GM23248 (cell line): ENCODE results near the gene FARS2. TPM values are rescaled to one million over a fixed set of nuclear protein-coding genes. Genes with fewer than 3 reads are reported as not detected.

ENCODE experiments used
- DNase-seq: peaks from one replicate; pipeline ENCODE4 v3.0.0-alpha.2; 2015
- H2AFZ ChIP-seq: fragments of 200-600 bp; sonication (generic); 2 replicates; pipeline ENCODE4 v1.6.1; 2016; ENCODE audit warnings: antibody characterized with exemption
- H3F3A ChIP-seq: fragments of 200-600 bp; sonication (generic); 2 replicates; pipeline ENCODE4 v1.6.1; 2016; ENCODE audit warnings: mild to moderate bottlenecking, antibody characterized with exemption, mixed run types; ENCODE audit not compliant: insufficient read depth
- H3K27ac ChIP-seq: fragments of 200-600 bp; sonication (generic); 2 replicates; pipeline ENCODE4 v1.5.1; 2016; ENCODE audit warnings: mild to moderate bottlenecking
- H3K27me3 ChIP-seq: fragments of 200-600 bp; sonication (generic); replicated peaks from 2 replicates; pipeline ENCODE4 v1.6.1; 2016; ENCODE audit warnings: mild to moderate bottlenecking; ENCODE audit not compliant: insufficient read depth
- H3K36me3 ChIP-seq: fragments of 200-600 bp; sonication (generic); 2 replicates; pipeline ENCODE4 v1.6.1; 2016; ENCODE audit warnings: low read depth, mild to moderate bottlenecking
- H3K4me1 ChIP-seq: fragments of 200-600 bp; sonication (generic); 2 replicates; pipeline ENCODE4 v1.6.1; 2016; ENCODE audit warnings: mild to moderate bottlenecking; ENCODE audit not compliant: insufficient read depth
- H3K4me2 ChIP-seq: fragments of 200-600 bp; sonication (generic); one replicate; pipeline ENCODE4 v1.6.1; 2016; ENCODE audit warnings: mild to moderate bottlenecking; ENCODE audit not compliant: unreplicated experiment
- H3K4me3 ChIP-seq: fragments of 200-600 bp; sonication (generic); 2 replicates; pipeline ENCODE4 v1.5.1; 2016; ENCODE audit warnings: mild to moderate bottlenecking
- H3K79me2 ChIP-seq: fragments of 200-600 bp; sonication (generic); 2 replicates; pipeline ENCODE4 v1.6.1; 2016; ENCODE audit warnings: mild to moderate bottlenecking; ENCODE audit not compliant: insufficient read depth
- H3K9ac ChIP-seq: fragments of 200-600 bp; sonication (generic); 2 replicates; pipeline ENCODE4 v1.6.1; 2016; ENCODE audit warnings: mild to moderate bottlenecking
- H3K9me2 ChIP-seq: fragments of 200-600 bp; sonication (generic); 2 replicates; pipeline ENCODE4 v1.6.1; 2016; ENCODE audit warnings: mixed run types, mild to moderate bottlenecking, moderate library complexity; ENCODE audit not compliant: insufficient read depth
- H3K9me3 ChIP-seq: fragments of 200-600 bp; sonication (generic); one replicate; pipeline ENCODE4 v1.6.1; 2017; ENCODE audit warnings: low read depth
- H4K20me1 ChIP-seq: fragments of 200-600 bp; sonication (generic); 2 replicates; pipeline ENCODE4 v1.6.0; 2016; ENCODE audit not compliant: insufficient read depth
- EZH2 ChIP-seq: fragments of 200-600 bp; sonication (generic); IDR thresholded peaks from 2 replicates; pipeline ENCODE4 v1.6.1; 2018; ENCODE audit warnings: antibody characterized with exemption, mild to moderate bottlenecking; ENCODE audit not compliant: insufficient read depth, poor library complexity, severe bottlenecking
- EZH2phosphoT487 ChIP-seq: fragments of 200-600 bp; sonication (generic); IDR thresholded peaks from 2 replicates; pipeline ENCODE4 v1.6.1; 2018; ENCODE audit warnings: antibody characterized with exemption, moderate library complexity, mild to moderate bottlenecking, low read depth; ENCODE audit not compliant: insufficient read depth
- WGBS, 2 experiments: methylation state at CpG; one replicate each; pipeline ENCODE4 v1.1.6; 2015 to 2017; ENCODE audit warnings: low lambda C conversion rate in 2 of 2, low coverage in 1 of 2; ENCODE audit errors: missing lambda C conversion rate in 2 of 2; 5-methylcytosine and 5-hydroxymethylcytosine counted together
- in situ Hi-C: fragments of 300-500 bp; cut with MboI; formaldehyde crosslinking; loops from 2 replicates; pipeline ENCODE4 v1.15.0; 2020
- polyA plus RNA-seq: library from polyadenylated mRNA; unstranded; fragments of >200 nt; fragmentation: Nextera tagmentation; extraction: Ambion mirVana; gene quantifications from 2 replicates; pipeline ENCODE4 v1.2.1, GENCODE V29; 2016
- total RNA-seq: library from RNA; depleted of rRNA; stranded (reverse); fragments of >200 nt; shearing (Covaris generic); gene quantifications from 2 replicates; pipeline ENCODE4 v1.2.3, GENCODE V29; 2014

The FARS2 gene
- total and polyA plus RNA-seq, 2 experiments from 2014 or later: 15.1 to 16.5 TPM

DNA sequence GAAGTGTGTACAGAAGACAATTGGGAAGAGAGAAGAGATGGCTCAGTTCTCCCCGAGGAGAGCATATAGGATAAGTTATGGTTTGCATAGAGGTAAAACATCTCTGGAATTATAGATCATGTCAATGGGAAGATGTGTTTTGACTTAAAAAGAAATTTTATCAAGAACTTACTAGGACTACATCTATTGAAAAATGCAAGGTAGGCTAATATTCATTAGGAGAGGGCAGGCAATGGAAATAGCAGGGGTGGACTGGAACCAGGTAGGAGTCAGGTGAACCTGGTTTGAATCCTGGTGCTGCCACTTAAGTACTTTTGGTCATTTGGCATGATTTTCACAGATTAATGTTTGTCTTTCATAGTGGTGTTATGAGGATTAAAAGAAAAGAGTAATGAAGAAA is 96.2 kb downstream of the FARS2 start:
- Histone ChIP-seq H3K27ac (no peak overlapping the region), H3K9me2 (no peaks in the 10 kb centered on the region), H3K4me1 (peaks cover 10% of the 10 kb centered on the region), H3K9me3 (no peaks in the 10 kb centered on the region), H2AFZ (no peak overlapping the region), H3K27me3 (no peaks in the 10 kb centered on the region), H3K4me2 (no peak overlapping the region), H4K20me1 (no peaks in the 10 kb centered on the region), H3K4me3 (no peak overlapping the region), H3K79me2 (peaks cover 7% of the 10 kb centered on the region; the same call in 1 of the 2 replicates), H3F3A (peaks cover 10% of the 10 kb centered on the region), H3K9ac (no peak overlapping the region), H3K36me3 (no peaks in the 10 kb centered on the region)
- WGBS, 2 experiments: 94 to 97% methylated on average over 1 of the region's 1 CpG
- in situ Hi-C loops: no loop called here
- no peak for DNase-seq
- TF ChIP-seq EZH2 (no peak), EZH2phosphoT487 (no peak)

DNA sequence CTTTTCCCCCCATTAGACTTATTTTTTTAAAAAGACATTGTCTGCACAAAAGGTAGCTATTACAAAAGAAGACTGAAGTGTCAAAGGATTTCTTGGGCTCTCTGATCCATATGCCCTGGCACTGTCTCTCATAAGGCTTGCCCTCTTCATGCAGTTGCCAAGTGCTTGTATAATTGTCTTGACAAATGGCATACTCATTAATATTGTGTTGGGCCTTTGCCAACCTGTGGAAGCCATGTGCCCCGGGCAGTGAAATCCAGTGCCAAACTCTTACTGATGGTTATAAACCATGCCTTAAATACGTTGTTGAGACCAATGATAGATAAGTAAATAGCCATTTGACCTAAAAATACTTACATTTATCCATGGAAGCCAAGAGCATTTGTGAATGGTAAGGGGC is 98.1 kb downstream of the FARS2 start:
- 89 to 94% methylated on average over 2 of the region's 2 CpGs for WGBS, 2 experiments
- no peak overlapping the region for H3K27ac ChIP-seq
- no peaks in the 10 kb centered on the region for H3K9me3 ChIP-seq

DNA sequence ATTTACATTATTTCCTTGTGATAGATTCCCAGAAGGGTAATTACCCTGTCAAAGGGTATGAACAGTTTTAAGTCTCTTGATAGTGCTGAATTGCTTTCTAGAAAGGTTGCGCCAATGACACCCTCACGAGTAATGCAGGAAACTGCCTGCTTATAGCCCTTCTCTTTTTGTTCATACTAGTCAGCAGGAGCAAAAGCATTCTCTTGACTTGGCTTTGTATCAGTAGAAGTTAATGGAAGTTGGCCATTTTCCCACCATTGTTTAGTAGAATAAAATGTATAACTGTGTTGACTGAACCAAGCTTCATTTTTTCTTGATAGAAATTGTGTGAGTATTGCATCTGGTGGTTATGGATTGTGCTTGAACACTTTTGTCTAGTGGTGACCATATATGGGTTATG is 100.1 kb downstream of the FARS2 start:
- H3K9me3 ChIP-seq: no peaks in the 10 kb centered on the region
- no peak overlapping the region for H3K4me2 ChIP-seq
- peaks cover 10% of the 10 kb centered on the region for H3K4me1 ChIP-seq
- H3K9ac ChIP-seq: no peak overlapping the region
- TF ChIP-seq EZH2phosphoT487 (no peak), EZH2 (no peak)
- H3F3A ChIP-seq: peaks cover 10% of the 10 kb centered on the region
- H3K79me2 ChIP-seq: peaks cover 7% of the 10 kb centered on the region; the same call in 1 of the 2 replicates
- no peaks in the 10 kb centered on the region for H4K20me1 ChIP-seq
- H3K36me3 ChIP-seq: no peaks in the 10 kb centered on the region
- H3K27ac ChIP-seq: no peak overlapping the region
- DNase-seq: peak; percentile 63
- H3K9me2 ChIP-seq: no peaks in the 10 kb centered on the region
- in situ Hi-C loops: no loop called here
- no peak overlapping the region for H3K4me3 ChIP-seq
- no peaks in the 10 kb centered on the region for H3K27me3 ChIP-seq
- H2AFZ ChIP-seq: no peak overlapping the region
- WGBS, 2 experiments: 95 to 97% methylated on average over 2 of the region's 2 CpGs

More for the DNA sequence above, 98.1 kb downstream of the FARS2 start:
- peaks cover 10% of the 10 kb centered on the region for H3K4me1 ChIP-seq
- in situ Hi-C loops: no loop called here
- H3K9me2 ChIP-seq: no peaks in the 10 kb centered on the region
- no peak overlapping the region for H3K9ac ChIP-seq
- no peaks in the 10 kb centered on the region for H3K36me3 ChIP-seq
- peaks cover 10% of the 10 kb centered on the region for H3F3A ChIP-seq
- no peak for TF ChIP-seq EZH2phosphoT487
- TF ChIP-seq EZH2: no peak
- H4K20me1 ChIP-seq: no peaks in the 10 kb centered on the region
- peaks cover 7% of the 10 kb centered on the region; the same call in 1 of the 2 replicates for H3K79me2 ChIP-seq
- no peak for DNase-seq
- H3K27me3 ChIP-seq: no peaks in the 10 kb centered on the region
- H3K4me3 ChIP-seq: no peak overlapping the region
- no peak overlapping the region for H2AFZ ChIP-seq
- H3K4me2 ChIP-seq: no peak overlapping the region

DNA sequence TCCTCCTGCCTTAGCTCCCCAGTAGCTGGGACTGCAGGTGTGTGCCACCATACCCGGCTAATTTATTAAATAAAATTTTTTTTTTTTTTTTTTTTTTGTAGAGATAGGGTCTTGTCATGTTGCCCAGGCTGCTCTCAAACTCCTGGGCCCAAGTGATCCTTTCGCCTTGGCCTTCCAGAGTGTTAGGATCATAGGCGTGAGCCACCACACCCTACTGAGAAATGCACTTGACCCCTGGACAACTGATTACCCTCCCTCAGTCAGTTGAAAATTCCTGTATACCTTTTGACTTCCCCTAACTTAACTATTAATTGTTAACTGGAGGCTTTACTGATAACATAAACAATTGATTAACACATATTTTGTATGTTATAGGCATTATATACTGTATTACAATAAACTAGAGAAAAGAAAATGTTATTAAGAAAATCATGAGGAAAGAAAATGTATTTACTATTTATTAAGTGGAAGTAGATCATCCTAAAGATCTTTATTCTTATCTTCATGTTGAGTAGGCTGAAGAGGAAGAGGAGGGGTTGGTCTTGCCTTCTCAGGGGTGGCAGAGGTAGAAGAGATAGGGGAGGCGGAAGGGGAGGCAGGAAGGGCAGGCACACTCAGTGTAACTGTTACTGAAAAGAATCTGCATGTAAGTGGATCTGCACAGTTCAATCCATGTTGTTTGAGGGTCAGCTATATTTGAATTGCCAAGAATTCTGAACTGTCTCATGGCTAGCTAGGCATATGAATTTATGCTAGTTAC is 104.3 kb downstream of the FARS2 start:
- in situ Hi-C loops: no loop called here

More for the DNA sequence above, 104.3 kb downstream of the FARS2 start:
- 94 to 96% methylated on average over 4 of the region's 4 CpGs for WGBS, 2 experiments
- H3K9ac ChIP-seq: no peak overlapping the region
- no peak overlapping the region for H3K4me2 ChIP-seq
- TF ChIP-seq EZH2phosphoT487: no peak
- TF ChIP-seq EZH2: no peak
- H3K4me3 ChIP-seq: no peak overlapping the region
- H2AFZ ChIP-seq: no peak overlapping the region
- no peaks in the 10 kb centered on the region for H3K27me3 ChIP-seq
- H3K9me2 ChIP-seq: no peaks in the 10 kb centered on the region
- no peaks in the 10 kb centered on the region for H4K20me1 ChIP-seq
- no peaks in the 10 kb centered on the region for H3K9me3 ChIP-seq
- H3F3A ChIP-seq: peaks cover 10% of the 10 kb centered on the region
- H3K27ac ChIP-seq: no peak overlapping the region
- peaks cover 10% of the 10 kb centered on the region for H3K4me1 ChIP-seq
- no peaks in the 10 kb centered on the region for H3K36me3 ChIP-seq
- peaks cover 9% of the 10 kb centered on the region; the same call in 1 of the 2 replicates for H3K79me2 ChIP-seq
- DNase-seq: no peak
